Activated CD8-positive, alpha-beta T cell treated with anti-CD3 and anti-CD28 coated beads, Interleukin-2, amount 10 ng/mL, durations not matched to agents 7 days and 5 days (primary cell): ENCODE measurements around the gene SCYGR5. TPM values are rescaled to one million over a fixed set of nuclear protein-coding genes. Genes with fewer than 3 reads are reported as not detected.
"Not testable (repeated sequence)": the region's sequence is repeated elsewhere in the genome, so short reads cannot be mapped to it uniquely, and the experiment has no call there.

Experiments
- ATAC-seq: fragments of 150-1000 bp; cut with Tn5 transposase; one replicate; pipeline ENCODE4 v1.10.0; 2021; ENCODE audit warnings: moderate library complexity
- CTCF ChIA-PET: fragments of 350-600 bp; sonication (Branson Sonifier 250); formaldehyde crosslinking; loops from one replicate; lab custom pipeline; 2021; ENCODE audit warnings: antibody characterized with exemption; lab: Charles Lee
- POLR2A ChIA-PET: fragments of 350-600 bp; sonication (Branson Sonifier 250); formaldehyde crosslinking; loops from one replicate; lab custom pipeline; 2021; ENCODE audit warnings: antibody characterized with exemption; lab: Charles Lee
- DNase-seq: peaks from one replicate; pipeline ENCODE4 v3.0.0-alpha.2; 2020
- H3K27ac Mint-ChIP-seq: one replicate; pipeline ENCODE4 v1.8.0; 2021; ENCODE audit warnings: mild to moderate bottlenecking, mixed read lengths
- H3K27me3 Mint-ChIP-seq: one replicate; pipeline ENCODE4 v1.8.0; 2021; ENCODE audit warnings: low read depth, mixed read lengths
- H3K36me3 Mint-ChIP-seq: one replicate; pipeline ENCODE4 v1.8.0; 2021; ENCODE audit warnings: low read depth, mixed read lengths
- H3K4me1 Mint-ChIP-seq: one replicate; pipeline ENCODE4 v1.8.0; 2021; ENCODE audit warnings: low read depth, mixed read lengths
- H3K4me3 Mint-ChIP-seq: one replicate; pipeline ENCODE4 v1.8.0; 2021; ENCODE audit warnings: mild to moderate bottlenecking, mixed read lengths
- H3K9me3 Mint-ChIP-seq: one replicate; pipeline ENCODE4 v1.8.0; 2022; ENCODE audit warnings: mixed read lengths; ENCODE audit not compliant: insufficient read depth
- total RNA-seq, 2 experiments: library from RNA; stranded (reverse); gene quantifications; one replicate each; pipeline ENCODE4 v1.2.3, GENCODE V29; 2021

Gene SCYGR5
- total RNA-seq, 2 experiments from 2014 or later = not detected

DNA sequence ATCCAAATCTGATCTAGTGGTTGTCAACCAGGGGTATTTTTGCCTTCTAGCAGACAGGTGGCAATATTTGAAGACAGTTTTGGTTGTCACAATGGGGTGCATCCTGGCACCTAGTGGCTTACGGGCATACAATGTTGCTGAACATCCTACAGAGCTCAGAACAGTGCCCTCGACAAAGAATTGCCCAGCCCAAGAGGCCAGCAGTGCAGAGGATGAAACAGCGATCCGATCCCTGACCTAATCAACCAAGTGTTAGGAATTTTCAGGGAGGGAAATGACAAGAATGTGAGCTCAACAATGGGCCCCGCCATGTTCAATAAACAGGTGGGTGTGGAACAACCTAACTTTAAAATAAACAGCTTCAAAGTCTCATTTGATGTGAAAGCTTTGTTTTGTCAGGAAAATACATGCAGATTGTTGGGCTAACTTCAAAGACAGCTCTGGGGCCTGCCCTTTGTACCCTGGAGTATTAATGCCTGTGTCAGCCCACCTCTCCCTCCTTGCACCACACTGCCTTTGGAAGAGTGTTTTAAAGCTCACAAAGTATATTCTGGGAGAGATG is 22.5 kb upstream of the SCYGR5 start:
- POLR2A ChIA-PET = no interaction called here
- no peaks in the 10 kb centered on the region for H3K36me3 Mint-ChIP-seq
- H3K27ac Mint-ChIP-seq = no peak overlapping the region
- DNase-seq (no peak), ATAC-seq (no peak)
- CTCF ChIA-PET = interaction anchor here (2.9 kb wide), 1 partner anchor 14 kb away, joined by 8 read pairs; no protein-coding TSS in a partner anchor
- H3K27me3 Mint-ChIP-seq = no peaks in the 10 kb centered on the region
- no peaks in the 10 kb centered on the region for H3K9me3 Mint-ChIP-seq
- no peaks in the 10 kb centered on the region for H3K4me1 Mint-ChIP-seq
- H3K4me3 Mint-ChIP-seq = no peak overlapping the region

GRCh38 chr2:227653419-227653818 is 13.2 kb upstream of the SCYGR5 start:
- ChIA-PET CTCF (no interaction called here), POLR2A (interaction anchor here (0.5 kb wide), 1 partner anchor 203 kb away, joined by 3 read pairs; no protein-coding TSS in a partner anchor)
- Mint-ChIP-seq H3K4me3 (no peak overlapping the region), H3K27me3 (peaks cover 13% of the 10 kb centered on the region), H3K9me3 (no peaks in the 10 kb centered on the region), H3K4me1 (no peaks in the 10 kb centered on the region), H3K27ac (no peak overlapping the region), H3K36me3 (no peaks in the 10 kb centered on the region)
- ATAC-seq (no peak), DNase-seq (no peak)

GRCh38 chr2:227654426-227654825 is 12.2 kb upstream of the SCYGR5 start:
- CTCF ChIA-PET = interaction anchor here (1.5 kb wide), 1 partner anchor 16 kb away, joined by 3 read pairs; no protein-coding TSS in a partner anchor
- H3K4me3 Mint-ChIP-seq = no peak overlapping the region

GRCh38 chr2:227655454-227655853 is 11.2 kb upstream of the SCYGR5 start:
- H3K9me3 Mint-ChIP-seq = no peaks in the 10 kb centered on the region
- ATAC-seq = no peak

More at GRCh38 chr2:227654426-227654825, 12.2 kb upstream of the SCYGR5 start:
- DNase-seq (no peak), ATAC-seq (no peak)
- H3K27ac Mint-ChIP-seq = no peak overlapping the region
- no peaks in the 10 kb centered on the region for H3K36me3 Mint-ChIP-seq
- peaks cover 13% of the 10 kb centered on the region for H3K27me3 Mint-ChIP-seq
- H3K9me3 Mint-ChIP-seq = no peaks in the 10 kb centered on the region
- H3K4me1 Mint-ChIP-seq = no peaks in the 10 kb centered on the region
- POLR2A ChIA-PET = no interaction called here

DNA sequence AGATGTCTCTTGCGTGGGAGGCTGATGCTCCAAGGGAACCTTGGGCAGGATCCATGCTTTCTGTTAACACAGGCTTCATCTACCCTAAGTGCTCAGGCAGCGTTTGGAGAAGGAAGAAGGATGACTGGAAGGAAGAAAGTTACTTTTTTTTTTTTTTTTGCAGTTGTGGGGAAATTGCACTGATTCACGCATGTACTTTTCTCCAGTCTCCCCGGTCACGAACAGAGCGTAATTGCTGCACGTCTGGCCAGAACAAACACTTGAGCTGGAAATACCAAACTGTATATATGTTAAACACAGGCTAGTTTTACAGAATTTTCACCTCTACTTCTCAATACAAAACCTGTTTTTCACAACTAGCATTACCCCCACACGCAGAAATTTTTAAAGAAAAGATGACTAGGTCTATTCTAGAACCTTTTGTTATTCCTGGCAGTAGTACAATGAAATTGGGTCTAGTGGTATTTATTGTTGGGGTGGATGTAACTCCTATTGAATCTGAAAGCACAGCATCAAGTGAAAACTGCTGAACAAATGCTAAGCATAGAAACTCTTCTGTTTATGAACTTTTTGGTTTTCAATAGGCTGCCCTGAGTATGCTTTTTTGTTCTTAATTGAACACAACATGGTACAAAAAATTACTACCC is 9.3 kb upstream of the SCYGR5 start:
- Mint-ChIP-seq H3K4me1 (no peaks in the 10 kb centered on the region), H3K27me3 (peaks cover 9% of the 10 kb centered on the region), H3K4me3 (no peak overlapping the region), H3K27ac (no peak overlapping the region), H3K36me3 (no peaks in the 10 kb centered on the region), H3K9me3 (no peaks in the 10 kb centered on the region)
- ChIA-PET POLR2A (no interaction called here), CTCF (interaction anchor here (0.6 to 3.4 kb wide), 15 partner anchors 8 to 309 kb away, joined by 3 to 46 read pairs (median 5); no protein-coding TSS in a partner anchor)
- ATAC-seq = no peak
- no peak for DNase-seq

More at GRCh38 chr2:227655454-227655853, 11.2 kb upstream of the SCYGR5 start:
- CTCF ChIA-PET = interaction anchor here (1.5 kb wide), 1 partner anchor 17 kb away, joined by 3 read pairs; no protein-coding TSS in a partner anchor
- Mint-ChIP-seq H3K36me3 (no peaks in the 10 kb centered on the region), H3K27me3 (peaks cover 13% of the 10 kb centered on the region), H3K4me1 (no peaks in the 10 kb centered on the region), H3K27ac (no peak overlapping the region), H3K4me3 (no peak overlapping the region)
- DNase-seq = no peak
- POLR2A ChIA-PET = no interaction called here

DNA sequence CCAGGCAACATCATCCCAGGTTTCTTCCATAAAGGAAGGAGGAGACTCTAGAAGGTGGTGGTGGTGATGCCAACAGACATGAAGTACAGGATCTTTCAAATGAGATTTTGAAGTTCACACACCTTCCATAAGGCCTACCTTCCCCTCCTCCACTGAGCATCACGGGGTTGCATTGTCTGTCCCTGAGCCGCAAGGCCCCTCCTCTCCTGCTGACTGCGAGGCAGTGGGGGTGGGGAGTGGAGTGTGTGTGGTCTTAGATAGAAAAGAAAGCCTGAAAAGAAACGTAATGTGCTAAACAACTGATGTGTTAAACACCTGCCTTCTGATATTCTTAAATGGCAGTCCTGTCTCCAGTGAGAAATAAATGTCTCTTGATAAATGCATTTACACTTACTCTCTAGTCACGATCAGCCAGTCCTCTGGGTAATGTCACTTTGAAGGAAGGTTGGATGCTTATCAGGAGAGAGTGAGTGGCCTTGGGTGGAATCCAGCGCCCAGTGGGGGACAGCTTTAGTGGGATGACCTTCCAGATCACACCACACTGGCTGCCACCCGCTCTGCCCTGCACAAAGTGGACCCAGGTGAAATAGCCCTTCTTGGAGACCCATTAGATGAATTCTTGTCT is 5.5 kb upstream of the SCYGR5 start:
- H3K4me1 Mint-ChIP-seq = no peaks in the 10 kb centered on the region
- no peak overlapping the region for H3K27ac Mint-ChIP-seq
- H3K4me3 Mint-ChIP-seq = no peak overlapping the region
- no peaks in the 10 kb centered on the region for H3K27me3 Mint-ChIP-seq
- DNase-seq (no peak), ATAC-seq (no peak)
- ChIA-PET CTCF (interaction anchor here (3.4 kb wide), 1 partner anchor 105 kb away, joined by 46 read pairs; no protein-coding TSS in a partner anchor), POLR2A (no interaction called here)
- no peaks in the 10 kb centered on the region for H3K9me3 Mint-ChIP-seq
- H3K36me3 Mint-ChIP-seq = no peaks in the 10 kb centered on the region

- H3K27ac Mint-ChIP-seq = no peak overlapping the region
- no peak for DNase-seq
- no peak overlapping the region for H3K4me3 Mint-ChIP-seq
- ChIA-PET CTCF (interaction anchor here (2.2 kb wide), 1 partner anchor 104 kb away, joined by 10 read pairs; no protein-coding TSS in a partner anchor), POLR2A (no interaction called here)
- no peaks in the 10 kb centered on the region for H3K27me3 Mint-ChIP-seq
- no peaks in the 10 kb centered on the region for H3K9me3 Mint-ChIP-seq
- no peak for ATAC-seq
- H3K4me1 Mint-ChIP-seq = no peaks in the 10 kb centered on the region
- H3K36me3 Mint-ChIP-seq = no peaks in the 10 kb centered on the region
Measured at GRCh38 chr2:227661827-227662226, 4.8 kb upstream of the SCYGR5 start.

- no peak overlapping the region for H3K4me3 Mint-ChIP-seq
- ChIA-PET POLR2A (no interaction called here), CTCF (no interaction called here)
- no peak overlapping the region for H3K27ac Mint-ChIP-seq
- H3K9me3 Mint-ChIP-seq = no peaks in the 10 kb centered on the region
- H3K36me3 Mint-ChIP-seq = no peaks in the 10 kb centered on the region
- H3K27me3 Mint-ChIP-seq = no peaks in the 10 kb centered on the region
- no peaks in the 10 kb centered on the region for H3K4me1 Mint-ChIP-seq
- DNase-seq (no peak), ATAC-seq (no peak)
Measured at GRCh38 chr2:227665189-227665940, 1.2 kb upstream of the SCYGR5 start.

DNA sequence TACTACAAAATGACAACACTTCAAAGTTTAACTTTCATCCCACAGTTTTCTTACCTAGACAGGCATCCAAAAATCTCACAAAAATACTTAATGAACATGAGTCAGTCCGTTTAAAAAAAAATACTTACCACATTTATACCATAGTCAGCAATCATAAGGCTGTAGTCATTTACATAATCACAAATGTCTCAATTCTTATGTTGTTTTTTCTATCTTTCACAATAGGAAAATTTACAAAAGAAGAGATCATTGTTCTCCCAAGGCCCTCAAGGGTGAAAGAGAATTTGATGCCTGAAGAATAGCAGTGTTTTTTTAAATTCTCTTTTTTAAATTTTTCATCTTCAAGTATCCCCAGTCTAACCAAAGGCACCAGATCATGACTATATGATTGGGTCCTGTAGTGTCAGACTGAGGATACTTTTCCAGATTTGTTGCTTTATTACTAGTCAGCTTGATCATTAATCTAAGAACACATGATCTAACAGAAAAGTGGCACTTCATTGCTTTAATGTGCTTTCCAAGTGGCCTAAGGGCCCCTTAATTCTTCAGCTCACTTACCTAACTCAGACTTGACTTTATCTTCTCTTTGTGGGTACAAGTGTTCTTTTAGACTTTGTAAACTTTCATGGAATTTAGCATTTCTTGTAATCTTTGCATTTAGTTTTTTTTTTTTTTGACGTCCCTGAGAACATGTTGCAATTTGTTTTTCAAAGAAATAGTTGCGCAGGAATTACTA is 4.7 kb downstream of the SCYGR5 start:
- ChIA-PET CTCF (no interaction called here), POLR2A (no interaction called here)
- Mint-ChIP-seq H3K27me3 (peaks cover 6% of the 10 kb centered on the region), H3K4me1 (no peaks in the 10 kb centered on the region), H3K9me3 (no peaks in the 10 kb centered on the region), H3K36me3 (no peaks in the 10 kb centered on the region), H3K4me3 (no peak overlapping the region), H3K27ac (no peak overlapping the region)
- DNase-seq = no peak
- ATAC-seq = no peak

GRCh38 chr2:227673620-227674019 is 7.0 kb downstream of the SCYGR5 start:
- H3K4me3 Mint-ChIP-seq, H3K36me3 Mint-ChIP-seq, POLR2A ChIA-PET, H3K9me3 Mint-ChIP-seq, ATAC-seq, H3K27me3 Mint-ChIP-seq, CTCF ChIA-PET, DNase-seq, H3K27ac Mint-ChIP-seq, H3K4me1 Mint-ChIP-seq: not testable (repeated sequence)

DNA sequence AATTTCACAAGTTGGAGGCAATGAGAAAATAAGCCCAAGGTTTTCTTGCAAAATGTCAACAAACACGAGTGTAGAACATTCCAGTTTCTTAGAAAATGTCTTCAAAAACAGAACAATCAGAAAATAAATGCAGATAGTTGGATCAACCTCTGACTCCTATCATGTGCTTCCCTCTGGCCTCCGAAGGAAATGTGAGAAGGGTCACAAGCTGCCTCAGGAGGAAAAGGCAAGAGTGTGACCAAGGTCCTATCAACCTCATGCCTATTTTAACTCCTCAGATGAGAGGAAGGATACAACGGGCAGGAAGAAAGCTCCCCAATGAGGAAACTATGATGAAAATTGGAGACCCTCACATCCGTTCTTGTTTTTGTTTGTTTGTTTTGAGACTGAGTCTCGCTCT is 7.9 kb downstream of the SCYGR5 start:
- POLR2A ChIA-PET = no interaction called here
- H3K9me3 Mint-ChIP-seq = no peaks in the 10 kb centered on the region
- no peak overlapping the region for H3K27ac Mint-ChIP-seq
- H3K4me3 Mint-ChIP-seq = no peak overlapping the region
- no peaks in the 10 kb centered on the region for H3K36me3 Mint-ChIP-seq
- H3K27me3 Mint-ChIP-seq = peaks cover 6% of the 10 kb centered on the region
- ATAC-seq (no peak), DNase-seq (no peak)
- no peaks in the 10 kb centered on the region for H3K4me1 Mint-ChIP-seq
- CTCF ChIA-PET = no interaction called here
